ENCODE data around the gene NFATC2. TPM values are rescaled to one million over a fixed set of nuclear protein-coding genes. Genes with fewer than 3 reads are reported as not detected.

NFATC2 gene
- total RNA-seq, 4 donors from 2014 or later, result 1.6 to 3.9 (median 2.8) TPM

DNA sequence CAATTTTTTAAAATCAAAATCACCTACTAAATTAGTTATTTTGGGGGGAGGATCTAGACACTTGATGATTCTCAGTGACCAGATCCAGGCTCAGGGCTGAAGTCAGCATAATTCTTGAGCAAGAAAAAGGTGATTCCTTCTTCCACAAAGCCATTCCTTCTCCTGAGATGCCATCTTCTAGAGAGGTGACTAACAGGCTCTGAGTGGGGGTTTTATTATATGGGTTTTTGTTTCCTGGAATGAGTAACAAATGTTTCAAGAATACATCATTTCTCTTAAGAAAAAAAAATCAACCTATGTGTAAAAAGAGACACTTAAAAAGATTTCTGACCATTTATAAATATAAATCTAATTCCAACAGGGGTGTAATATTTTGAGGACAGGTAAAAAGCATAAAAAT, 154.3 kb downstream of the NFATC2 start:
- in situ Hi-C loops (cut with MboI; ENCODE audit: low sequenced_read_pairs in 4 of 4) (no loop called here), intact Hi-C loops (cut with DNase I; ENCODE audit: low total_unique reads) (no loop called here)
- Histone ChIP-seq H3K36me3 (no peaks in the 10 kb centered on the region), H3K9me3 (no peaks in the 10 kb centered on the region), H3K4me1 (peaks cover 30 to 38% of the 10 kb centered on the region in 2 donors), H3K4me3 (no peak overlapping the region), H3K27me3 (no peaks in the 10 kb centered on the region), H3K27ac (peak overlapping the region in 1 of 4 donors; percentile 64)
- ATAC-seq, result no peak
- TF ChIP-seq POLR2A (IDR thresholded peaks at IDR 0.05), result no peak
- TF ChIP-seq, protein P1, sequence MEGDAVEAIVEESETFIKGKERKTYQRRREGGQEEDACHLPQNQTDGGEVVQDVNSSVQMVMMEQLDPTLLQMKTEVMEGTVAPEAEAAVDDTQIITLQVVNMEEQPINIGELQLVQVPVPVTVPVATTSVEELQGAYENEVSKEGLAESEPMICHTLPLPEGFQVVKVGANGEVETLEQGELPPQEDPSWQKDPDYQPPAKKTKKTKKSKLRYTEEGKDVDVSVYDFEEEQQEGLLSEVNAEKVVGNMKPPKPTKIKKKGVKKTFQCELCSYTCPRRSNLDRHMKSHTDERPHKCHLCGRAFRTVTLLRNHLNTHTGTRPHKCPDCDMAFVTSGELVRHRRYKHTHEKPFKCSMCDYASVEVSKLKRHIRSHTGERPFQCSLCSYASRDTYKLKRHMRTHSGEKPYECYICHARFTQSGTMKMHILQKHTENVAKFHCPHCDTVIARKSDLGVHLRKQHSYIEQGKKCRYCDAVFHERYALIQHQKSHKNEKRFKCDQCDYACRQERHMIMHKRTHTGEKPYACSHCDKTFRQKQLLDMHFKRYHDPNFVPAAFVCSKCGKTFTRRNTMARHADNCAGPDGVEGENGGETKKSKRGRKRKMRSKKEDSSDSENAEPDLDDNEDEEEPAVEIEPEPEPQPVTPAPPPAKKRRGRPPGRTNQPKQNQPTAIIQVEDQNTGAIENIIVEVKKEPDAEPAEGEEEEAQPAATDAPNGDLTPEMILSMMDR (IDR thresholded peaks at IDR 0.05 in 4 of 5, conservative IDR thresholded peaks at IDR 0.05 in 1 of 5), result no peak
- DNase-seq, result no peak

DNA sequence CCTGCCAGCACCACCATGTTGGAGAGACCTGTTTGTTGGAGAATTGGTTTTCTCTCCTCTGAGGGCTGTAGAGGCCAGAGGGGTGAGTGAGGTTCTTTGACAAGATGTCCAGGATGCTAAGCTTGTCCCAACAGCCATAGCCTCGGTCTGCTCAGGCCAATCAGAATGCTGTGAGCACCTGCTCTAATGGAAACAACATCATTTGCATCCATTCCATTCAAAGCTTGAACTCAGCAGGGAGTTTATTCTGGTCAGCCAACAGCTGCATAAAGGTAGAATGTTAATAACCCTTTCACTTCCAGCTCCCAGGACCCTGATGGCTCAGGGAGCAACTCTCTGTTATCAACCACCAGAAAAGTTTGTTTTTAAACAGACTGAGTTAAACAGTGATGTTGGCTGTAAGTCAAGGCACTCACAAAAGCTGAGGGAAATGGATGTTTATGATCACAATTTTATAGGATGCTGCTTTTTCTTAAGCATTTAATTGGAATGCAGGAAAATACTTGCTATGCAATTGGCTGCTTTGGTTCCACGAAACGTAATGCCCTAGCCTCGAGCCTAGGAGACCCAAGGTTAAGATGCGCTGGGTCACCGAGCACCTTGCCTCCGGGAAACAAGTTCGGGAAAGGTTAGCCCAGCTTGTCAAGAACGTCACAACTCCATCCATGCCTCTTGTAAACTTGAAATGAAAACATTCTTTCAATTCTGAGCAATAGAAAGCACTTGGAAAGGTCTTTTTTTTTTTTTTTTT, 155.2 kb downstream of the NFATC2 start:
- TF ChIP-seq, protein P1 (IDR thresholded peaks at IDR 0.05 in 4 of 5, conservative IDR thresholded peaks at IDR 0.05 in 1 of 5), result no peak
- no peak for TF ChIP-seq POLR2A (IDR thresholded peaks at IDR 0.05)
- Histone ChIP-seq H3K36me3 (no peaks in the 10 kb centered on the region), H3K4me3 (no peak overlapping the region), H3K27ac (no peak overlapping the region), H3K4me1 (peaks cover 27 to 36% of the 10 kb centered on the region in 2 donors), H3K9me3 (no peaks in the 10 kb centered on the region), H3K27me3 (no peaks in the 10 kb centered on the region)
- intact Hi-C loops (cut with DNase I; ENCODE audit: low total_unique reads), result no loop called here
- ATAC-seq (no peak), DNase-seq (no peak)
- in situ Hi-C loops (cut with MboI; ENCODE audit: low sequenced_read_pairs in 4 of 4), result no loop called here

DNA sequence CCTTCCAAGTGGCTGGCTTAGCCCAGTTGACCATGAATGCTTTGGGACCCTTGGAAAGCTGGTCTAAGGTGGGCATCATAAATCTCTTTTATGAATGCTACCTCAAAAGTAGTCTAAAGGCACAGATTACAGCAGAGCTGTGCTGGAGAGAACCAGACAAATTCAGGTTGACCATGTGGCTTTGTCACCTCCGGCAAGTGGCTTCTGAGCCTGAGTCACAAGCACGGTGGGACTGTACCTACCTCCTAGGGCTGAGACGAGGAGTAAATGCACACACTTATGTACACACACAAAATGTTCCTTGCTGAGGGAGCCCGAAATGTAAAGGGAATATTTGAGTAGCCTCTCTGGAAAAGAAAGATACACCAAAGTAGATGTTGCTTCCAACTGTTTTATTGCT, 155.9 kb downstream of the NFATC2 start:
- no peak for TF ChIP-seq POLR2A (IDR thresholded peaks at IDR 0.05)
- TF ChIP-seq, protein P1 (IDR thresholded peaks at IDR 0.05 in 4 of 5, conservative IDR thresholded peaks at IDR 0.05 in 1 of 5), result no peak
- no peaks in the 10 kb centered on the region for H3K27me3 ChIP-seq
- H3K27ac ChIP-seq, result no peak overlapping the region
- in situ Hi-C loops (cut with MboI; ENCODE audit: low sequenced_read_pairs in 4 of 4), result no loop called here
- peaks cover 27 to 34% of the 10 kb centered on the region in 2 donors for H3K4me1 ChIP-seq
- intact Hi-C loops (cut with DNase I; ENCODE audit: low total_unique reads), result loop anchor here (1.0 kb wide), 1 partner anchor 209 kb away; no protein-coding TSS in a partner anchor
- no peak for ATAC-seq
- H3K9me3 ChIP-seq, result no peaks in the 10 kb centered on the region
- H3K36me3 ChIP-seq, result no peaks in the 10 kb centered on the region
- no peak overlapping the region for H3K4me3 ChIP-seq
- DNase-seq, result no peak

DNA sequence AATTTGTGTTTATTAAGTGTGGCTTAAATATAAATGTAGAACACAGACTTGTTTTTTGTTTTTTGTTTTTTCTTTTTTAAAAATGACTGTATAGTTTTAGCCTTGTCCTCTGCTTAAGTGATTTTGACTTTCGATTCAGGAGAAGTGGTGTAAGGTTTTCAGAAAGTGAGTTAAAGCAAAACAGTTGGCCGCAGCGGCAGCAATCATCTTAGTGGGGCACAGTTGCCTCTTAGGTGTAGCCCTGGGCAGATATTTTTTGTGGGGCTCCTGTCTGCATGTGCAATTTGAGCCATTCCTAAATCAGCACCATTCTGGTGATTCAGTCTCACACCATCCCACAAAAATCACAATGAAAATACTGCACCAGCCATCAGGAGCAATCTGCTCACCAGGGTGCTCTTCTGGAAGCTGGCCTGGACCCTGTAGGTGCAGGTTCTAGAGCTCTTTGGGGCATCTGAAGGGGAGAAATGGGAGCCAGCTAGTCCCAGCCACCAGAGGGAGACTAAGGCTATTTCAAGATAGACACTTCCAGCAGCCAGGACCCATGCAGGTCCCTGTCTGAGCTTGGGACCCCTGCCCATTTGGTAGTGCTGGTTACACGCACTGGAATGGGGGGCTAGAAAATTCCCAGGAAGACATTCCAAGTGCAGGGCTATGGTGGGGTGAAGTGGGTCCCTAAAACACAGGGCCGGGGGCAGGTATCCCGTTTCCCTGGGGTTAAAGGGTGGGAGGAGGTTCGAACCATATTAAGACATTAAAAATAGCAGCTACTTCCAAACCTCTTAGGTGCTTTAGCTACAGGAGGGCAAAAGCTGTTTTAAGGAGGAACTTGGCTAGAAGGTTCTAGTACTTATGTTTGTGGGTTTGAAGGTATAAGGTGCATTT, 156.6 kb downstream of the NFATC2 start:
- ATAC-seq (no peak), DNase-seq (no peak)
- in situ Hi-C loops (cut with MboI; ENCODE audit: low sequenced_read_pairs in 4 of 4) (no loop called here), intact Hi-C loops (cut with DNase I; ENCODE audit: low total_unique reads) (loop anchor here (1.0 kb wide), 1 partner anchor 209 kb away; no protein-coding TSS in a partner anchor)
- no peaks in the 10 kb centered on the region for H3K9me3 ChIP-seq
- no peak overlapping the region for H3K27ac ChIP-seq
- H3K4me1 ChIP-seq, result peaks cover 25 to 30% of the 10 kb centered on the region in 2 donors
- TF ChIP-seq POLR2A (IDR thresholded peaks at IDR 0.05), result no peak
- TF ChIP-seq, protein P1 (IDR thresholded peaks at IDR 0.05 in 4 of 5, conservative IDR thresholded peaks at IDR 0.05 in 1 of 5), result peak; percentile 7 to 54 (median 42)
- H3K27me3 ChIP-seq, result no peaks in the 10 kb centered on the region
- no peak overlapping the region for H3K4me3 ChIP-seq
- no peaks in the 10 kb centered on the region for H3K36me3 ChIP-seq
